ENCODE data around the gene MUC6. TPM values are rescaled to one million over a fixed set of nuclear protein-coding genes. Genes with fewer than 3 reads are reported as not detected.

Gene MUC6
- total and polyA plus RNA-seq, 10 of the 15 experiments (the other 5 are each of a cell fraction or from before 2014, with no cell fraction given), result 0.03 TPM; not detected in 8

DNA sequence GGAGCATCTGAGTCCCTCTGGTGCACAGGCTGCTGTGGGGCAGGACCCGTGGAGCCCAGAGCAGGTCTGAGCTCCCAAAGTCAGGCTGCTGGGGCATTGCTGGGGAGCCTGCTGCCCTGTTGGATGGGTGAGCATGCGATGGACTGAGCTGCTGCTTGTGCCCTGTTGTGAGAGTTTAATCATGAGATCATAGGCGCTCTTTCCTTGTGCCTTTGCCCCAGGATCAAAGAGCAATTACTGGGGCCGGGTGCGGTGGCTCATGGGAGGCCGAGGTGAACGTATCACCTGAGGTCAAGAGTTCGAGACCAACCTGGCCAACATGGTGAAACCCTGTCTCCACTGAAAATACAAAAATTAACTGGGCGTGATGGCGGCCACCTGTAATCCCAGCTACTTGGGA, 37.5 kb downstream of the MUC6 start (continued):
- TF ChIP-seq, protein P1, sequence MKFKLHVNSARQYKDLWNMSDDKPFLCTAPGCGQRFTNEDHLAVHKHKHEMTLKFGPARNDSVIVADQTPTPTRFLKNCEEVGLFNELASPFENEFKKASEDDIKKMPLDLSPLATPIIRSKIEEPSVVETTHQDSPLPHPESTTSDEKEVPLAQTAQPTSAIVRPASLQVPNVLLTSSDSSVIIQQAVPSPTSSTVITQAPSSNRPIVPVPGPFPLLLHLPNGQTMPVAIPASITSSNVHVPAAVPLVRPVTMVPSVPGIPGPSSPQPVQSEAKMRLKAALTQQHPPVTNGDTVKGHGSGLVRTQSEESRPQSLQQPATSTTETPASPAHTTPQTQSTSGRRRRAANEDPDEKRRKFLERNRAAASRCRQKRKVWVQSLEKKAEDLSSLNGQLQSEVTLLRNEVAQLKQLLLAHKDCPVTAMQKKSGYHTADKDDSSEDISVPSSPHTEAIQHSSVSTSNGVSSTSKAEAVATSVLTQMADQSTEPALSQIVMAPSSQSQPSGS (IDR thresholded peaks at IDR 0.05; ENCODE audit: low read length), result no peak

DNA sequence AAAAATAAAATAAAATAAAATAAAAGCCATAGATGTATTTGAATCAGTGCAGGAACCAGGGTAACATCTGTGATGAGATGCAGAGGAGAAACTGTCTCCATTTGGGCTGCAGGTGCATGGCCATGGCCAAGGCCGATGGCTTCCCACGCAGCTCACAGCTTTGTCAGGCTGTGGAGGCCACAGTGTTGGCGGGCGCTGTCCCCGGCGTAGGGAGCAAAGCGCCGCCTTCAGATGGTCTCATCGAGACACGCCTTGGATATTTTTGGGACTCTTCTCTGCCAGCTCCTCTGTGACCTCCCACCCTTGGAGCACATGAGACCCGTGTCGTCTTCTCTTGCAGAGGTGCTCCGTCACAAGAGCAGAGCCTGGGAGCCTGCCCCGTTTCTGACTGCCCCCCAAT, 38.6 kb downstream of the MUC6 start:
- WGBS (ENCODE audit: insufficient coverage, insufficient replicate concordance, low lambda C conversion rate, missing lambda C conversion rate), result 94% methylated on average over 14 of the region's 14 CpGs
- DNase-seq (ENCODE audit: low read depth, low spot score) (no peak), FAIRE-seq (no peak), ATAC-seq (no peak)
- BruUV-seq (replicated peaks), result no TSS peak
- TF ChIP-seq NR2F1 (conservative IDR thresholded peaks at IDR 0.05), result no peak
- no peak for TF ChIP-seq MEF2B (IDR thresholded peaks at IDR 0.05; ENCODE audit: partially characterized antibody, poor library complexity, severe bottlenecking)
- TF ChIP-seq SIN3A (IDR thresholded peaks at IDR 0.05; ENCODE audit: low read depth, low read length), result no peak
- TF ChIP-seq, protein P2, sequence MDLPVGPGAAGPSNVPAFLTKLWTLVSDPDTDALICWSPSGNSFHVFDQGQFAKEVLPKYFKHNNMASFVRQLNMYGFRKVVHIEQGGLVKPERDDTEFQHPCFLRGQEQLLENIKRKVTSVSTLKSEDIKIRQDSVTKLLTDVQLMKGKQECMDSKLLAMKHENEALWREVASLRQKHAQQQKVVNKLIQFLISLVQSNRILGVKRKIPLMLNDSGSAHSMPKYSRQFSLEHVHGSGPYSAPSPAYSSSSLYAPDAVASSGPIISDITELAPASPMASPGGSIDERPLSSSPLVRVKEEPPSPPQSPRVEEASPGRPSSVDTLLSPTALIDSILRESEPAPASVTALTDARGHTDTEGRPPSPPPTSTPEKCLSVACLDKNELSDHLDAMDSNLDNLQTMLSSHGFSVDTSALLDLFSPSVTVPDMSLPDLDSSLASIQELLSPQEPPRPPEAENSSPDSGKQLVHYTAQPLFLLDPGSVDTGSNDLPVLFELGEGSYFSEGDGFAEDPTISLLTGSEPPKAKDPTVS (IDR thresholded peaks at IDR 0.05; ENCODE audit: low read depth, low read length), result no peak
- TF ChIP-seq, protein P3, sequence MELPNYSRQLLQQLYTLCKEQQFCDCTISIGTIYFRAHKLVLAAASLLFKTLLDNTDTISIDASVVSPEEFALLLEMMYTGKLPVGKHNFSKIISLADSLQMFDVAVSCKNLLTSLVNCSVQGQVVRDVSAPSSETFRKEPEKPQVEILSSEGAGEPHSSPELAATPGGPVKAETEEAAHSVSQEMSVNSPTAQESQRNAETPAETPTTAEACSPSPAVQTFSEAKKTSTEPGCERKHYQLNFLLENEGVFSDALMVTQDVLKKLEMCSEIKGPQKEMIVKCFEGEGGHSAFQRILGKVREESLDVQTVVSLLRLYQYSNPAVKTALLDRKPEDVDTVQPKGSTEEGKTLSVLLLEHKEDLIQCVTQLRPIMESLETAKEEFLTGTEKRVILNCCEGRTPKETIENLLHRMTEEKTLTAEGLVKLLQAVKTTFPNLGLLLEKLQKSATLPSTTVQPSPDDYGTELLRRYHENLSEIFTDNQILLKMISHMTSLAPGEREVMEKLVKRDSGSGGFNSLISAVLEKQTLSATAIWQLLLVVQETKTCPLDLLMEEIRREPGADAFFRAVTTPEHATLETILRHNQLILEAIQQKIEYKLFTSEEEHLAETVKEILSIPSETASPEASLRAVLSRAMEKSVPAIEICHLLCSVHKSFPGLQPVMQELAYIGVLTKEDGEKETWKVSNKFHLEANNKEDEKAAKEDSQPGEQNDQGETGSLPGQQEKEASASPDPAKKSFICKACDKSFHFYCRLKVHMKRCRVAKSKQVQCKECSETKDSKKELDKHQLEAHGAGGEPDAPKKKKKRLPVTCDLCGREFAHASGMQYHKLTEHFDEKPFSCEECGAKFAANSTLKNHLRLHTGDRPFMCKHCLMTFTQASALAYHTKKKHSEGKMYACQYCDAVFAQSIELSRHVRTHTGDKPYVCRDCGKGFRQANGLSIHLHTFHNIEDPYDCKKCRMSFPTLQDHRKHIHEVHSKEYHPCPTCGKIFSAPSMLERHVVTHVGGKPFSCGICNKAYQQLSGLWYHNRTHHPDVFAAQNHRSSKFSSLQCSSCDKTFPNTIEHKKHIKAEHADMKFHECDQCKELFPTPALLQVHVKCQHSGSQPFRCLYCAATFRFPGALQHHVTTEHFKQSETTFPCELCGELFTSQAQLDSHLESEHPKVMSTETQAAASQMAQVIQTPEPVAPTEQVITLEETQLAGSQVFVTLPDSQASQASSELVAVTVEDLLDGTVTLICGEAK (IDR thresholded peaks at IDR 0.05; ENCODE audit: borderline replicate concordance), result no peak
- TF ChIP-seq TCF3 (IDR thresholded peaks at IDR 0.05; ENCODE audit: borderline replicate concordance, insufficient read depth, low read depth, low read length), result no peak
- RAD21 ChIA-PET (ENCODE audit: unreplicated experiment), result no interaction called here
- H4K20me1 ChIP-seq (ENCODE audit: control insufficient read depth, insufficient read depth), result no peaks in the 10 kb centered on the region
- intact Hi-C loops (cut with micrococcal nuclease; ENCODE audit: unreplicated experiment) (no loop called here), in situ Hi-C loops (cut with MboI) (no loop called here)
- no peak overlapping the region for H3K27ac ChIP-seq (ENCODE audit: control insufficient read depth, insufficient read depth)
- H2AFZ ChIP-seq (ENCODE audit: control insufficient read depth, low read depth, low read length), result no peak overlapping the region
- SMC1A ChIA-PET (ENCODE audit: uncharacterized antibody, unreplicated experiment), result no interaction called here
- H3K79me2 ChIP-seq (ENCODE audit: control insufficient read depth, insufficient read depth, low read length), result no peaks in the 10 kb centered on the region
- H3K4me2 ChIP-seq (ENCODE audit: control insufficient read depth, insufficient read depth), result no peak overlapping the region
- H3K9ac ChIP-seq (ENCODE audit: control insufficient read depth, insufficient read depth, low read length), result no peak overlapping the region
- H3K4me1 ChIP-seq (ENCODE audit: control insufficient read depth, insufficient read depth, low read length), result peaks cover 19% of the 10 kb centered on the region
- no peaks in the 10 kb centered on the region for H3K27me3 ChIP-seq (replicated peaks in 1 of 2; ENCODE audit: control insufficient read depth in 2 of 2, insufficient read depth in 2 of 2, low read length in 1 of 2)
- POLR2A ChIA-PET, result no interaction called here
- H3K9me3 ChIP-seq (replicated peaks; ENCODE audit: control insufficient read depth, insufficient read depth, low read length), result no peaks in the 10 kb centered on the region
- CTCF ChIA-PET, result no interaction called here
- H3K36me3 ChIP-seq (ENCODE audit: control insufficient read depth in 2 of 2, insufficient read depth in 2 of 2, low read length in 1 of 2), result peaks cover 5 to 18% of the 10 kb centered on the region in 2 experiments; a peak in 3 of 4 replicates
- no peak overlapping the region for H3K4me3 ChIP-seq
